ACC112 (cell line): ENCODE data around the gene PCNX3.

ENCODE experiments used
- H2AFZ ChIP-seq: fragments of 200-600 bp; sonication (generic); one replicate; pipeline ENCODE4 v1.6.0; 2017; ENCODE audit warnings: antibody characterized with exemption, low read length; ENCODE audit not compliant: unreplicated experiment
- H3K27ac ChIP-seq: fragments of 200-600 bp; sonication (generic); 2 replicates; pipeline ENCODE4 v1.5.1; 2014; ENCODE audit warnings: low read depth, mild to moderate bottlenecking, antibody characterized with exemption, low read length, moderate library complexity
- H3K27me3 ChIP-seq: fragments of 200-600 bp; sonication (generic); 2 replicates; pipeline ENCODE4 v1.6.1; 2014; ENCODE audit warnings: mild to moderate bottlenecking, antibody characterized with exemption, low read length, moderate library complexity, mixed read lengths; ENCODE audit not compliant: insufficient read depth
- H3K36me3 ChIP-seq: fragments of 200-600 bp; sonication (generic); 2 replicates; pipeline ENCODE4 v1.6.1; 2016; ENCODE audit warnings: mild to moderate bottlenecking, antibody characterized with exemption, low read length, moderate library complexity, mixed read lengths; ENCODE audit not compliant: insufficient read depth
- H3K4me1 ChIP-seq: fragments of 200-600 bp; sonication (generic); one replicate; pipeline ENCODE4 v1.6.1; 2016; ENCODE audit warnings: low read length, mixed read lengths; ENCODE audit not compliant: insufficient read depth, unreplicated experiment, control insufficient read depth
- H3K4me3 ChIP-seq: fragments of 200-600 bp; sonication (generic); 2 replicates; pipeline ENCODE4 v1.5.1; 2014; ENCODE audit warnings: mild to moderate bottlenecking, low read depth, low read length
- H3K79me2 ChIP-seq: fragments of 200-600 bp; sonication (generic); one replicate; pipeline ENCODE4 v1.6.0; 2016; ENCODE audit warnings: low read length; ENCODE audit not compliant: control insufficient read depth, unreplicated experiment, insufficient read depth

The PCNX3 gene

GRCh38 chr11:65599955-65600246 is 15.7 kb upstream of the PCNX3 start:
- H3K36me3 ChIP-seq, result no peaks in the 10 kb centered on the region
- no peak overlapping the region for H3K4me3 ChIP-seq
- H2AFZ ChIP-seq, result no peak overlapping the region
- H3K27ac ChIP-seq, result no peak overlapping the region
- H3K79me2 ChIP-seq, result no peaks in the 10 kb centered on the region
- no peaks in the 10 kb centered on the region for H3K27me3 ChIP-seq
- peaks cover 11% of the 10 kb centered on the region for H3K4me1 ChIP-seq

GRCh38 chr11:65604258-65604657 is 11.3 kb upstream of the PCNX3 start:
- H3K4me1 ChIP-seq, result peaks cover 15% of the 10 kb centered on the region
- no peak overlapping the region for H3K27ac ChIP-seq
- H3K27me3 ChIP-seq, result no peaks in the 10 kb centered on the region
- H3K79me2 ChIP-seq, result no peaks in the 10 kb centered on the region
- no peak overlapping the region for H3K4me3 ChIP-seq
- no peaks in the 10 kb centered on the region for H3K36me3 ChIP-seq
- H2AFZ ChIP-seq, result no peak overlapping the region

DNA sequence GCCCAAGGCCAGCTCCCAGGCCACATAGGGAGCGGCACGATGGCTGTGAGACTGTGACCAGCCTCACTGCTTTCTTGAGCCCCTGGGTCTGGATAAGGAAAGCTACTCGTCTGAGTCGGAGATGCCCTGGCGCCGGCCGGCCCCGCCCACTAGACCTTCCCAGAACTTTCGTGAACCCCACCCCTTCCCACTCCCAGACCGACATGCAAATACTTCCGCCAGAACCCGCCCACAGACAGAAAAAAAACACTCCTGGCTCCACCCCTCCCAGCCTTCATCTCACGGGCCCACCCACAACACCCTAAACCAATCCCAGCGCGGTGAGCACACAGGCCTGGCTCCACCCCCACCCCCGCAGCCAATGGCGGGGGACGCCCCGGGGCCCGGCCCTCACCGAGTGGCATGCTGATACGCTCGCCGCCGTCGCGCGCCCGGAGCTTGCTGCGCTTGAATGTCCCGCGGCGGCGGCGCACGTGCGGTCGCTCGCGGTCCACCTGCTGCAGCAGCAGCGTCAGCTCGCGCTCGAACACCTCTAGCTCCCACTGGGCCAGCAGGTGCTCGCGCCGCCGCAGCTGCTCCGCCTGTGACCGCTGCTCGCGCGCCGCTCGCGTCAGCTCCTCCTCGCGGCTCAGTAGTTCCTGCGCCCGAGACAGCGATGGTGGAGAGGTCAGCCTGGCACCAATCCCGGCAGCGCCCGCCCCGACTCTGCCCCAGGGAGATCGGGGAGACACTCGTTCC is 8.5 kb upstream of the PCNX3 start:
- Histone ChIP-seq H3K4me3 (peak overlapping the region; percentile 65), H3K4me1 (peaks cover 43% of the 10 kb centered on the region), H2AFZ (no peak overlapping the region), H3K27me3 (no peaks in the 10 kb centered on the region), H3K36me3 (no peaks in the 10 kb centered on the region), H3K27ac (no peak overlapping the region), H3K79me2 (peaks cover 15% of the 10 kb centered on the region)

DNA sequence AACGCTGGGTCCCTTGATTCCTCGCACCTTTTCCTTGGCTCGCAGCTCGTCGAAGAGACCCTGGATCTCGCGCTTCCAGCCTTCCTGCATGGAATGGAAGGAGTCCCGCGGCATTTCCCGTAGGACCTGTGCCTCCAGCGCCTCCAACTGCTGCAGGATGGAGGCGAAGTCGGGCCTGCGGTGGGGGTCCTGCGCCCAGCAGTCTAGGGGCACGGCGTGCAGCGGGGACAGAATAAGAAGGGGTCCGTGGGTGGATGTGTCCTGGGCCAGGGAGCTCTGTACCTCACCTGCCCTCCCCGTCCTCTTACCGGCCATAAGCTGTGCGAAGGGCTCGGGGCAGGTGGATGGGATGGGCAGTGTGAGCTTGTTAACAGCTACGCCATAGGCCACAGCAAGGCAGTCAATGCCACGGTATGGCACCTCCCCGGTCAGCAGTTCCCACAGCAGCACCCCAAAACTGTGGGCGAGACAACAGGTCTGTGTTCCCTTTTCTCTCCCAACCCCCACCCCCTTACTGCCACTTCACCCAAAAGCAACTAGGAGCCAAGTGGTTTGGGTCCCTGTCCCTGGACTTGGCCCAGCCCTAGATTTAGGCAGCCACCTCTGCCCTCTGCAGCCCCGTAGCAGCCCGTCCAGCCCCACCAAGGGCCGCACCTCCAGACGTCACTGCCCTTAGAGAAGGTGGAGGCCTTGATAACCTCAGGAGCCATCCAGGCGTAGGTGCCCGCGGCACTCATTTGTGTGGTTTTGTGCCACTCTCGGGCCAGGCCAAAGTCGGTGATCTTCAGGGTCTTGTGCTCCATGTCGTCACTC is 7.8 kb upstream of the PCNX3 start:
- peak overlapping the region; percentile 65 for H3K4me3 ChIP-seq
- H3K4me1 ChIP-seq, result peaks cover 51% of the 10 kb centered on the region
- no peak overlapping the region for H3K27ac ChIP-seq
- no peaks in the 10 kb centered on the region for H3K36me3 ChIP-seq
- H3K79me2 ChIP-seq, result peaks cover 22% of the 10 kb centered on the region
- no peak overlapping the region for H2AFZ ChIP-seq
- no peaks in the 10 kb centered on the region for H3K27me3 ChIP-seq

- peaks cover 53% of the 10 kb centered on the region for H3K4me1 ChIP-seq
- H2AFZ ChIP-seq, result no peak overlapping the region
- H3K36me3 ChIP-seq, result no peaks in the 10 kb centered on the region
- H3K4me3 ChIP-seq, result no peak overlapping the region
- no peak overlapping the region for H3K27ac ChIP-seq
- peaks cover 34% of the 10 kb centered on the region for H3K79me2 ChIP-seq
- no peaks in the 10 kb centered on the region for H3K27me3 ChIP-seq
These were observed 6.3 kb upstream of the PCNX3 start for GRCh38 chr11:65609229-65609628.

GRCh38 chr11:65609665-65610064 is 5.9 kb upstream of the PCNX3 start:
- Histone ChIP-seq H3K36me3 (no peaks in the 10 kb centered on the region), H3K4me3 (no peak overlapping the region), H2AFZ (no peak overlapping the region), H3K27me3 (no peaks in the 10 kb centered on the region), H3K4me1 (peaks cover 53% of the 10 kb centered on the region), H3K79me2 (peaks cover 34% of the 10 kb centered on the region), H3K27ac (no peak overlapping the region)

DNA sequence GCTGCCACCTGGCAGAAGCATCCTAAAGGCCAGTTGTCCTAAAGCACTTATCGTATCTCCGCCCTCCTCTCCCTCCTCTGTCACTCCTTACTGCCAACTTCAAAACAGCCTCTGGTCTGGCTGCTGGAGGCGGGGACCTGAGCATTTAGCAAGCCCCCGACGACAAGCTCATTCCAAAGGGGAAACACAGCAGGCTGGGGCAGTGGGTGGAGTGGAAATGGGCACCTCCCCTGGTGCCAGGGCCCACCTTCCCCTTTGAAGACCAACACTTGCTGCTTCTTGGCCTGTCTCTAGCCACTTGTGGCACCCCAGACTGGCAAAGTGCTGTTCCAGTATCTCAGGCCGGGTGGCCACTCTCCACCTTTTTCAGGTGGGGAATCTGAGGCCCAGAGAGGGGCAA is 5.2 kb upstream of the PCNX3 start:
- Histone ChIP-seq H3K36me3 (no peaks in the 10 kb centered on the region), H3K4me3 (no peak overlapping the region), H3K79me2 (peaks cover 34% of the 10 kb centered on the region), H3K4me1 (peaks cover 53% of the 10 kb centered on the region), H2AFZ (no peak overlapping the region), H3K27me3 (no peaks in the 10 kb centered on the region), H3K27ac (no peak overlapping the region)

DNA sequence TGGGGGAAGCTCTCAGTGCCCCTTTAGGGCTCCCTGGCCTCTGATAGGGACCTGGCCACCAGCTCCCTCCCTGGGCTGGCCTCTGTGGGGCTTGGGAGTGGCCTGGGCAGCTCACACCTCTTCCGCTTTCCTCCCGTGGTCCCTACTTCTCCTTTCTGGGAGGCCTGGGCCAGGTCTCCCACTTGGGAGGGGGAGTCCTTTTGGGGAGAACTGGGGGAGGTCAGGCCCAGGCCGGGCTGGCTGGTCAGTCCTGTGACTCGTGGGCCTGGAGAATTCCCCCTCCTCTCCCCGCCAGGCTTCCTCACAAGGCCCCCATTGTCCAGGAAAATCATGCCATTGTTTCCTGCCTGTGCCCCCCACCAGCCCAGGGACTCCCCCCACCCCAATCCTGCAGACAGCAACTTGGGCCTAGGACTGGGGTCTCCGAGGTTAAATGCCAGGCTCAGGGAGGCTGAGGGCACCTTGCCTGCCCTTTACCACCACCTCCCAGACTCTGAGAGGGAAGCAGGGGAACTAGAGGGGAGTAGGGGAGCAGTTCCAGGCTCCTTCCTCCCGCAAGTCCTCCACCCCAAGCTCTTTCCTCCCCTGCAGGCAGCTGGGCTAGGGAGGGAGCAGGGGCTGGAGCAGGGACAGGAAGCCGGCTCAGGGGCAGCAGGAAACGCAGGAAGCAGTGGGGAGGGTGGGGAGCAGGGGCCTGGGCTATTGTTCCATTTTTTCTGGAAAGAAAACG is 4.4 kb upstream of the PCNX3 start:
- peaks cover 53% of the 10 kb centered on the region for H3K4me1 ChIP-seq
- no peaks in the 10 kb centered on the region for H3K36me3 ChIP-seq
- H3K27ac ChIP-seq, result no peak overlapping the region
- no peak overlapping the region for H2AFZ ChIP-seq
- peak overlapping the region; percentile 81; the same call in 1 of the 2 replicates for H3K4me3 ChIP-seq
- H3K27me3 ChIP-seq, result no peaks in the 10 kb centered on the region
- peaks cover 35% of the 10 kb centered on the region for H3K79me2 ChIP-seq

- Histone ChIP-seq H3K36me3 (no peaks in the 10 kb centered on the region), H3K27ac (no peak overlapping the region), H3K4me1 (peaks cover 53% of the 10 kb centered on the region), H3K4me3 (peak overlapping the region; percentile 81), H3K27me3 (no peaks in the 10 kb centered on the region), H3K79me2 (peaks cover 43% of the 10 kb centered on the region), H2AFZ (no peak overlapping the region)
These were observed 3.6 kb upstream of the PCNX3 start for GRCh38 chr11:65611758-65612603.

- Histone ChIP-seq H3K36me3 (no peaks in the 10 kb centered on the region), H2AFZ (no peak overlapping the region), H3K4me3 (peak overlapping the region; percentile 81), H3K4me1 (peaks cover 56% of the 10 kb centered on the region), H3K27me3 (no peaks in the 10 kb centered on the region), H3K27ac (no peak overlapping the region), H3K79me2 (peaks cover 50% of the 10 kb centered on the region)
These were observed 2.9 kb upstream of the PCNX3 start for GRCh38 chr11:65612691-65613090.
